Neural cell (in vitro differentiated cells): ENCODE data around the gene MYO1G. TPM values are rescaled to one million over a fixed set of nuclear protein-coding genes. Genes with fewer than 3 reads are reported as not detected.
"Not testable (repeated sequence)": the region's sequence is repeated elsewhere in the genome, so short reads cannot be mapped to it uniquely, and the experiment has no call there.

Source experiments
- H2AFZ ChIP-seq: fragments of 200-600, 300-800 bp; sonication (generic), shearing (Covaris generic); 2 replicates; pipeline ENCODE4 v1.6.0; 2014; ENCODE audit warnings: low read depth, mild to moderate bottlenecking, antibody characterized with exemption, low read length, moderate library complexity
- H3F3A ChIP-seq: fragments of 200-600 bp; shearing (Covaris generic); 2 replicates; pipeline ENCODE4 v1.6.1; 2016; ENCODE audit warnings: mild to moderate bottlenecking, moderate library complexity, mixed read lengths, antibody characterized with exemption, low read length; ENCODE audit not compliant: insufficient read depth, poor library complexity, severe bottlenecking
- H3K27ac ChIP-seq: fragments of 200-600, 300-800 bp; sonication (generic), shearing (Covaris generic); 2 replicates; pipeline ENCODE4 v1.5.1; 2014; ENCODE audit warnings: mild to moderate bottlenecking, low read length, moderate library complexity
- H3K27me3 ChIP-seq: fragments of 300-800, 200-600 bp; sonication (generic), shearing (Covaris generic); 2 replicates; pipeline ENCODE4 v1.6.0; 2014; ENCODE audit warnings: mild to moderate bottlenecking, low read depth, low read length, moderate library complexity; ENCODE audit not compliant: insufficient read depth
- H3K36me3 ChIP-seq: fragments of 300-800, 200-600 bp; sonication (generic), shearing (Covaris generic); 2 replicates; pipeline ENCODE4 v1.5.1; 2014; ENCODE audit warnings: mild to moderate bottlenecking, antibody characterized with exemption, low read length, moderate library complexity; ENCODE audit not compliant: insufficient read depth
- H3K4me2 ChIP-seq: fragments of 300-800, 200-600 bp; sonication (generic), shearing (Covaris generic); 2 replicates; pipeline ENCODE4 v1.6.0; 2014; ENCODE audit warnings: mild to moderate bottlenecking, low read length
- H3K4me3 ChIP-seq: fragments of 300-800, 200-600 bp; sonication (generic), shearing (Covaris generic); 2 replicates; pipeline ENCODE4 v1.5.1; 2014; ENCODE audit warnings: mild to moderate bottlenecking, low read length, moderate library complexity
- H3K79me2 ChIP-seq: fragments of 200-600 bp; shearing (Covaris generic); replicated peaks from 2 replicates; pipeline ENCODE4 v1.6.0; 2014; ENCODE audit warnings: mild to moderate bottlenecking, low read length, moderate library complexity; ENCODE audit not compliant: insufficient read depth
- H3K9ac ChIP-seq: fragments of 300-800, 200-600 bp; sonication (generic), shearing (Covaris generic); 2 replicates; pipeline ENCODE4 v1.6.1; 2016; ENCODE audit warnings: mild to moderate bottlenecking, low read length, mixed read lengths
- H3K9me2 ChIP-seq: fragments of 200-600 bp; shearing (Covaris generic); 2 replicates; pipeline ENCODE4 v1.6.1; 2016; ENCODE audit warnings: mild to moderate bottlenecking, low read length, mixed read lengths; ENCODE audit not compliant: insufficient read depth
- H3K9me3 ChIP-seq: fragments of 200-600, 300-800 bp; sonication (generic), shearing (Covaris generic); 2 replicates; pipeline ENCODE4 v1.6.1; 2016; ENCODE audit warnings: mild to moderate bottlenecking, mixed run types, low read length, moderate library complexity, mixed read lengths
- H4K20me1 ChIP-seq: fragments of 200-600 bp; shearing (Covaris generic); 2 replicates; pipeline ENCODE4 v1.6.1; 2016; ENCODE audit warnings: mild to moderate bottlenecking, mixed run types; ENCODE audit not compliant: insufficient read depth
- EP300 ChIP-seq: fragments of 450-650 bp; conservative IDR thresholded peaks from 2 replicates; pipeline ENCODE4 v1.6.1; 2014; ENCODE audit warnings: antibody characterized with exemption, mild to moderate bottlenecking, moderate library complexity; ENCODE audit not compliant: poor library complexity, severe bottlenecking
- EZH2 ChIP-seq: fragments of 200-600, 300-800 bp; shearing (Covaris generic), sonication (generic); IDR thresholded peaks from 2 replicates; pipeline ENCODE4 v1.6.1; 2014; ENCODE audit warnings: antibody characterized with exemption, low read length, borderline replicate concordance, mild to moderate bottlenecking; ENCODE audit not compliant: insufficient read depth, poor library complexity, severe bottlenecking
- MXI1 ChIP-seq: fragments of 450-650 bp; conservative IDR thresholded peaks from 2 replicates; pipeline ENCODE4 v1.6.1; 2014; ENCODE audit warnings: antibody characterized with exemption, mild to moderate bottlenecking; ENCODE audit not compliant: poor library complexity, severe bottlenecking
- POLR2AphosphoS5 ChIP-seq: IDR thresholded peaks from 2 replicates; pipeline ENCODE4 v1.6.1; 2012
- RAD21 ChIP-seq: fragments of 450-650 bp; conservative IDR thresholded peaks from 2 replicates; pipeline ENCODE4 v1.6.1; 2014; ENCODE audit warnings: antibody characterized with exemption, mild to moderate bottlenecking, moderate library complexity
- SMC3 ChIP-seq: fragments of 450-650 bp; conservative IDR thresholded peaks from 2 replicates; pipeline ENCODE4 v1.6.1; 2014; ENCODE audit warnings: antibody characterized with exemption, mild to moderate bottlenecking, moderate library complexity; ENCODE audit not compliant: poor library complexity
- TAF1 ChIP-seq: IDR thresholded peaks from 2 replicates; pipeline ENCODE4 v1.6.1; 2012; ENCODE audit warnings: low read depth
- polyA plus RNA-seq: library from polyadenylated mRNA; depleted of rRNA; stranded (reverse); fragments of >200 nt; gene quantifications from 2 replicates; pipeline ENCODE4 v1.2.3, GENCODE V29; 2014
- TF ChIP-seq, protein P1 (sequence below): fragments of 450-650 bp; IDR thresholded peaks from 2 replicates; pipeline ENCODE4 v1.5.1; 2014; ENCODE audit warnings: antibody characterized with exemption, mild to moderate bottlenecking, moderate library complexity; ENCODE audit not compliant: poor library complexity, severe bottlenecking
- TF ChIP-seq, protein P2 (sequence below): IDR thresholded peaks from 2 replicates; pipeline ENCODE4 v1.6.1; 2012; ENCODE audit warnings: borderline replicate concordance

MYO1G gene
- polyA plus RNA-seq, 1 donor from 2014 or later: 0.38 TPM

DNA sequence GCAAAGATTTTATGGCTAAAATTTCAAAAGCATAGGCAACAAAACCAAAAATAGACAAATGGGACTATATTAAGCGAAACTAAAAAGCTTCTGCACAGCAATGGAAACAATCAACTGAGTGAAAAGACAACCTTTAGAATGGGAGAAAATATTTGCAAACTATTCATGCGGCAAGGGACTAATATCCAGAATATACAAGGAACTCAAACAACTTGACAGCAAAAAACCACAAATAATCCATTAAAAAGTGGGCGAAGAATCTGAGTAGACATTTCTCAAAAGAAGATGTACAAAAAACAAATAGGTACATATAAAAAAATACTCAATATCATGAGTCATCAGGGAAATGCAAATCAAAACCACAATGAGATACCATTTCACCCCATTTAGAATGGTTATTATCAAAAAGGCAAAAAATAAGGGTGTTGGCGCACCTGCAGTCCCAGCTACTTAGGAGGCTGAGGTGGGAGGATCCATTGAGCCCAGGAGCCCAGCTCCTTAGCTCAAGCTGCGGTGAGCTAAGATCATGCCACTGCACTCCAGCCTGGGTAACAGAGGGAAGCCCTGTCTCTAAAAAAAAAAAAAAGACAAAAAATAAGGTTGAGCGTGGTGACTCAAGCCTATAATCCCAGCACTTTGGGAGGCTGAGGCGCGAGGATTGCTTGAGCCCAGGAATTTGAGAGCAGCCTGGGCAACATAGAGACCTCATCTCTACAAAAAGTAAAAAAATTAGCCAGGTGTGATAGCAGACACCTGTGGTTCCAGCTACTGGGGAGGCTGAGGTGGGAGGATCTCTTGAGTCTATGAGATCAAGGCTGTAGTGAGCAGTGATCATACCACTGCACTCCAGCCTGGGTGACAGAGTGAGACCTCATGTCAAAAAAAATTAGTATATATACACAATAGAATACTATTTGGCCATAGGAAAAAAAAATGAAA lies 17.0 kb upstream of the MYO1G start:
- no peaks in the 10 kb centered on the region for H3K9me2 ChIP-seq
- H3K9me3 ChIP-seq: no peaks in the 10 kb centered on the region
- H3F3A ChIP-seq: no peaks in the 10 kb centered on the region
- no peak overlapping the region for H3K9ac ChIP-seq
- TF ChIP-seq, protein P1, sequence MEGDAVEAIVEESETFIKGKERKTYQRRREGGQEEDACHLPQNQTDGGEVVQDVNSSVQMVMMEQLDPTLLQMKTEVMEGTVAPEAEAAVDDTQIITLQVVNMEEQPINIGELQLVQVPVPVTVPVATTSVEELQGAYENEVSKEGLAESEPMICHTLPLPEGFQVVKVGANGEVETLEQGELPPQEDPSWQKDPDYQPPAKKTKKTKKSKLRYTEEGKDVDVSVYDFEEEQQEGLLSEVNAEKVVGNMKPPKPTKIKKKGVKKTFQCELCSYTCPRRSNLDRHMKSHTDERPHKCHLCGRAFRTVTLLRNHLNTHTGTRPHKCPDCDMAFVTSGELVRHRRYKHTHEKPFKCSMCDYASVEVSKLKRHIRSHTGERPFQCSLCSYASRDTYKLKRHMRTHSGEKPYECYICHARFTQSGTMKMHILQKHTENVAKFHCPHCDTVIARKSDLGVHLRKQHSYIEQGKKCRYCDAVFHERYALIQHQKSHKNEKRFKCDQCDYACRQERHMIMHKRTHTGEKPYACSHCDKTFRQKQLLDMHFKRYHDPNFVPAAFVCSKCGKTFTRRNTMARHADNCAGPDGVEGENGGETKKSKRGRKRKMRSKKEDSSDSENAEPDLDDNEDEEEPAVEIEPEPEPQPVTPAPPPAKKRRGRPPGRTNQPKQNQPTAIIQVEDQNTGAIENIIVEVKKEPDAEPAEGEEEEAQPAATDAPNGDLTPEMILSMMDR: no peak
- TF ChIP-seq TAF1 (no peak), POLR2AphosphoS5 (no peak), SMC3 (no peak), RAD21 (no peak)
- H2AFZ ChIP-seq: no peak overlapping the region
- H3K79me2 ChIP-seq: peaks cover 5% of the 10 kb centered on the region
- H3K27me3 ChIP-seq: no peaks in the 10 kb centered on the region
- no peak overlapping the region for H3K4me3 ChIP-seq
- no peak overlapping the region for H3K4me2 ChIP-seq
- no peak overlapping the region for H3K27ac ChIP-seq
- H4K20me1 ChIP-seq: no peaks in the 10 kb centered on the region
- H3K36me3 ChIP-seq: no peaks in the 10 kb centered on the region

DNA sequence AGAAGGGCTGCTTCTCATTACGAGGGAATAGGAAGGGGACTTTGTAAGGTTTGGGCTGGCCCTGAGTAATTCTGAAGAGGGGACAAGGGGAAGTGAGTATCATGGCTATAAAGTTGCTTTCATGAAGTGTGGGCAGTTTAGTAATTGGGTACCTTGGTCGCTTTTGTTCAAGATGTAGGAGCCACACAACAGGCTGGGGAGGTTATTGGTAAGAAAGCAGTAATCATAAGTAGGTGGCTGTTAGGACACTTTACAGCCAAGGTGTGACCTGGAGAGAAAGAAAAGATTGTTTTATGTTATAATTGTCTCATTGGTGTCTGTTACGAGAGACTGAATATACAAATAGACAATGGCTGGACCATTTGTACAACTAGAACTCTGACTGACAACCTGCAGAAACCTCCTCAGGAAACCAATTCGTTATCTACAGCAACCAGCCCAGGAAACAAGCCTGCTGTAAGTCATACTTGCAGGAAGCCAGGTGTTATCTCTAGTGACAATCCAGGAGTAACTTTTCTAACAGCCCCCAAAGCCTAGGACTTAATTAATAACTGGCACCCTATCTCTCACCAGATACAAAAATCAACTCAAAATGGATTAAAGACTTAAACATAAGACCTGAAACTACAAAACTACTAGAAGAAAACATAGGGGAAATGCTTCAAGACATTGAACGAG lies 16.2 kb upstream of the MYO1G start:
- Histone ChIP-seq H3F3A (no peaks in the 10 kb centered on the region), H3K79me2 (no peaks in the 10 kb centered on the region), H4K20me1 (no peaks in the 10 kb centered on the region), H3K27ac (no peak overlapping the region), H2AFZ (no peak overlapping the region), H3K9me3 (no peaks in the 10 kb centered on the region), H3K36me3 (no peaks in the 10 kb centered on the region), H3K9ac (no peak overlapping the region), H3K4me3 (no peak overlapping the region), H3K27me3 (no peaks in the 10 kb centered on the region), H3K9me2 (no peaks in the 10 kb centered on the region), H3K4me2 (no peak overlapping the region)
- TF ChIP-seq EP300 (no peak), TAF1 (no peak), RAD21 (no peak), EZH2 (no peak), MXI1 (no peak), SMC3 (no peak), POLR2AphosphoS5 (no peak)
- TF ChIP-seq, protein P2, sequence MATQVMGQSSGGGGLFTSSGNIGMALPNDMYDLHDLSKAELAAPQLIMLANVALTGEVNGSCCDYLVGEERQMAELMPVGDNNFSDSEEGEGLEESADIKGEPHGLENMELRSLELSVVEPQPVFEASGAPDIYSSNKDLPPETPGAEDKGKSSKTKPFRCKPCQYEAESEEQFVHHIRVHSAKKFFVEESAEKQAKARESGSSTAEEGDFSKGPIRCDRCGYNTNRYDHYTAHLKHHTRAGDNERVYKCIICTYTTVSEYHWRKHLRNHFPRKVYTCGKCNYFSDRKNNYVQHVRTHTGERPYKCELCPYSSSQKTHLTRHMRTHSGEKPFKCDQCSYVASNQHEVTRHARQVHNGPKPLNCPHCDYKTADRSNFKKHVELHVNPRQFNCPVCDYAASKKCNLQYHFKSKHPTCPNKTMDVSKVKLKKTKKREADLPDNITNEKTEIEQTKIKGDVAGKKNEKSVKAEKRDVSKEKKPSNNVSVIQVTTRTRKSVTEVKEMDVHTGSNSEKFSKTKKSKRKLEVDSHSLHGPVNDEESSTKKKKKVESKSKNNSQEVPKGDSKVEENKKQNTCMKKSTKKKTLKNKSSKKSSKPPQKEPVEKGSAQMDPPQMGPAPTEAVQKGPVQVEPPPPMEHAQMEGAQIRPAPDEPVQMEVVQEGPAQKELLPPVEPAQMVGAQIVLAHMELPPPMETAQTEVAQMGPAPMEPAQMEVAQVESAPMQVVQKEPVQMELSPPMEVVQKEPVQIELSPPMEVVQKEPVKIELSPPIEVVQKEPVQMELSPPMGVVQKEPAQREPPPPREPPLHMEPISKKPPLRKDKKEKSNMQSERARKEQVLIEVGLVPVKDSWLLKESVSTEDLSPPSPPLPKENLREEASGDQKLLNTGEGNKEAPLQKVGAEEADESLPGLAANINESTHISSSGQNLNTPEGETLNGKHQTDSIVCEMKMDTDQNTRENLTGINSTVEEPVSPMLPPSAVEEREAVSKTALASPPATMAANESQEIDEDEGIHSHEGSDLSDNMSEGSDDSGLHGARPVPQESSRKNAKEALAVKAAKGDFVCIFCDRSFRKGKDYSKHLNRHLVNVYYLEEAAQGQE: no peak
- TF ChIP-seq, protein P1: no peak

DNA sequence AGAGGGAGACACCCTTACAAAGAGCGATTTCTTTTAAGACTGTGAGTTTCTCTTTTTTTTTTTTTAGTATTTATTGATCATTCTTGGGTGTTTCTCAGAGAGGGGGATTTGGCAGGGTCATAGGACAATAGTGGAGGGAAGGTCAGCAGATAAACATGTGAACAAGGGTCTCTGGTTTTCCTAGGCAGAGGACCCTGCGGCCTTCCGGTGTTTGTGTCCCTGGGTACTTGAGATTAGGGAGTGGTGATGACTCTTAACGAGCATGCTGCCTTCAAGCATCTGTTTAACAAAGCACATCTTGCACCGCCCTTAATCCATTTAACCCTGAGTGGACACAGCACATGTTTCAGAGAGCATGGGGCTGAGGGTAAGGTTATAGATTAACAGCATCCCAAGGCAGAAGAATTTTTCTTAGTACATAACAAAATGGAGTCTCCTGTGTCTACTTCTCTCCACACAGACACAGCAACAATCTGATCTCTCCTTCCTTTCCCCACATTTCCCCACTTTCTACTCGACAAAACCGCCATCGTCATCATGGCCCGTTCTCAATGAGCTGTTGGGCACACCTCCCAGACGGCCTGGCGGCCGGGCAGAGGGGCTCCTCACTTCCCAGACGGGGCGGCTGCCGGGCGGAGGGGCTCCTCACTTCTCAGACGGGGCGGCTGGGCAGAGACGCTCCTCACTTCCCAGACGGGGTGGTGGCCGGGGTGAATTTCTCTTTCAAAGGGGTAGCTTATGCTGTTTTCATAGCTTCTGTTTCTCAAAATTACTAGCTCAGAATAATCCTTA lies 13.4 kb upstream of the MYO1G start:
- not testable (repeated sequence) for H3K79me2 ChIP-seq, H3K4me2 ChIP-seq, H3K9ac ChIP-seq, H3F3A ChIP-seq, H3K36me3 ChIP-seq, H3K9me3 ChIP-seq, H2AFZ ChIP-seq, H3K9me2 ChIP-seq, H3K27me3 ChIP-seq, H4K20me1 ChIP-seq, H3K27ac ChIP-seq, H3K4me3 ChIP-seq
